ENCODE data around the gene PKP1. TPM values are rescaled to one million over a fixed set of nuclear protein-coding genes. Genes with fewer than 3 reads are reported as not detected.

PKP1 gene
- total RNA-seq, 4 donors from 2014 or later: 0.18 to 0.62 TPM; not detected in 2

DNA sequence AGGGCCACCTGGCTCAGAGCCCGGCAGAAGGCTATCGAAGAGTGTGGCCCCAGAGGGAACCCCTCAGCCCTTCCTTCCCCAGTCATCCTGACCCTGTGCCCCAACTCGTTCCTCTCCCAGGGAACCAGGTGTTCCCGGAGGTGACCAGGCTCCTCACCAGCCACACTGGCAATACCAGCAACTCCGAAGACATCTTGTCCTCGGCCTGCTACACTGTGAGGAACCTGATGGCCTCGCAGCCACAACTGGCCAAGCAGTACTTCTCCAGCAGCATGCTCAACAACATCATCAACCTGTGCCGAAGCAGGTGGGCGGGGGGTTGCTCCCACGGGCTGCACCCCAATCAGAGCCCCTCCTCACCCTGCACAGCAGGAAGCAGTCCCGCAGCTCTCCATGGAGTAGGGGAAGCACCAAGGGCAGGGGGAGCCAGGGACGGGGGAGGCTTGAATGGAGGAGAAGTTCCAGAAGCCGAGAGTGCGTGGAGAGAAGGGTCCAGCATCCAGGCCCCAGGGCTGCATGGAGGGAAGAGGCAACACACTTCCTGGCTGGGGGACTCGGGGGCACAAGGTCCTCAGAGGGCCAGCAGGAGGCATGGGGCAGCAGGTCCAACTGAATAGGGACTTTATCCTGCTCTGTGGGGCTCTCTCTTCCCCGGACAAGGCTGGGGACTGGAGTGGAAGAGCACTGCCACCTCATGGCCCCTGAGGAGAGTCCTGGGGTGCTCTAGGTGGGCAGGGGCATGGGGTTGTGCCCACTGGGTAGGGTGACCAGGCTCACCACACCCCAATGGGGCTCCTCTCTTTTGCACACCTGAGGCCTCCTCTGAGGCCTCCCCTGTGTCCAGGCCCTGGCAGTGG is 41.7 kb downstream of the PKP1 start:
- H3K36me3 ChIP-seq: no peaks in the 10 kb centered on the region
- intact Hi-C loops (cut with DNase I; ENCODE audit: low total_unique reads): no loop called here
- no peak for TF ChIP-seq POLR2A (IDR thresholded peaks at IDR 0.05)
- no peak for DNase-seq
- H3K9me3 ChIP-seq: no peaks in the 10 kb centered on the region
- no peak overlapping the region for H3K27ac ChIP-seq
- no peak overlapping the region for H3K4me3 ChIP-seq
- no peaks in the 10 kb centered on the region for H3K27me3 ChIP-seq
- H3K4me1 ChIP-seq: no peaks in the 10 kb centered on the region

DNA sequence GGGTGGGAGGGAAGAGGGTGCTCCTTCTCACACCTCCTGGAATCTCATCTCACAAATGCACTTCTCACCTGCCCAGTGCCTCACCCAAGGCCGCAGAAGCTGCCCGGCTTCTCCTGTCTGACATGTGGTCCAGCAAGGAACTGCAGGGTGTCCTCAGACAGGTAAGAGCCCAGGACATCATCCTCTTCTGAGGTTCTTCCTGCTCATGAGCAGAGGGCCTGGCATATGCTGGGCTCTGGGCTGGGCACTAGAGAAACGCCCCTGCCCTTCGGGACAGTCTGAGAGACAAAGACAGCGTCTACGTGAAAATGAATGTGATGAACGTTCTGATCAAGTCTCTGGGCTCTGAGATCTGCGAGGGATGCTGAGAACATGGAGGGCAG is 42.4 kb downstream of the PKP1 start:
- no peak overlapping the region for H3K27ac ChIP-seq
- H3K4me3 ChIP-seq: no peak overlapping the region
- no peaks in the 10 kb centered on the region for H3K9me3 ChIP-seq
- TF ChIP-seq CTCF (IDR thresholded peaks at IDR 0.05) (no peak), POLR2A (IDR thresholded peaks at IDR 0.05) (no peak)
- H3K27me3 ChIP-seq: no peaks in the 10 kb centered on the region
- no peaks in the 10 kb centered on the region for H3K36me3 ChIP-seq
- H3K4me1 ChIP-seq: no peaks in the 10 kb centered on the region
- DNase-seq: no peak
- intact Hi-C loops (cut with DNase I; ENCODE audit: low total_unique reads): no loop called here

DNA sequence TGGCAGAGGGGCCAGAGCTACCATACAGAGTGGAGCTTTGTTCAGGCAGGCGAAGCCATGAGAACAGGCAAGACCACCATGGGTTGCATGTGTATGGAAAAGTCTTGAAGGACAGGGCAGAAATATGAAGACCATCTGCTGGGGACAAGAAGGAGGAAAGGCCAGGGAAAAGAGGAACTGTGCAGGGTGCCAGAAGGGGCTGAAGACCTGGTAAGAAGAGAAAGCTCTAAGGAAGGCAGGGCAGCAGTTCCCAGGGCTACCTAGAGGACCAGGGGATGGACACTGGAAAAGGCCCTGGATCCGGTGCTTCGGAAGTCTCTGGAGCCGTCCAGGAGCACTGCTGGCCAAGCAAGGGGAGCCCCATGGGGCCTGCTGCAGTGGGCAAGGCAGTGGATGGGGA is 43.4 kb downstream of the PKP1 start:
- no peaks in the 10 kb centered on the region for H3K36me3 ChIP-seq
- no peaks in the 10 kb centered on the region for H3K4me1 ChIP-seq
- no peak for DNase-seq
- no peak overlapping the region for H3K27ac ChIP-seq
- no peak overlapping the region for H3K4me3 ChIP-seq
- no peaks in the 10 kb centered on the region for H3K9me3 ChIP-seq
- intact Hi-C loops (cut with DNase I; ENCODE audit: low total_unique reads): no loop called here
- TF ChIP-seq CTCF (IDR thresholded peaks at IDR 0.05) (no peak), POLR2A (IDR thresholded peaks at IDR 0.05) (no peak)
- H3K27me3 ChIP-seq: no peaks in the 10 kb centered on the region

GRCh38 chr1:201327687-201328240 is 44.5 kb downstream of the PKP1 start:
- TF ChIP-seq CTCF (IDR thresholded peaks at IDR 0.05): no peak
- no peak for TF ChIP-seq POLR2A (IDR thresholded peaks at IDR 0.05)
- H3K4me1 ChIP-seq: no peaks in the 10 kb centered on the region
- no peaks in the 10 kb centered on the region for H3K27me3 ChIP-seq
- intact Hi-C loops (cut with DNase I; ENCODE audit: low total_unique reads): no loop called here
- DNase-seq: no peak
- H3K27ac ChIP-seq: no peak overlapping the region
- H3K36me3 ChIP-seq: no peaks in the 10 kb centered on the region
- H3K4me3 ChIP-seq: no peak overlapping the region
- H3K9me3 ChIP-seq: no peaks in the 10 kb centered on the region

DNA sequence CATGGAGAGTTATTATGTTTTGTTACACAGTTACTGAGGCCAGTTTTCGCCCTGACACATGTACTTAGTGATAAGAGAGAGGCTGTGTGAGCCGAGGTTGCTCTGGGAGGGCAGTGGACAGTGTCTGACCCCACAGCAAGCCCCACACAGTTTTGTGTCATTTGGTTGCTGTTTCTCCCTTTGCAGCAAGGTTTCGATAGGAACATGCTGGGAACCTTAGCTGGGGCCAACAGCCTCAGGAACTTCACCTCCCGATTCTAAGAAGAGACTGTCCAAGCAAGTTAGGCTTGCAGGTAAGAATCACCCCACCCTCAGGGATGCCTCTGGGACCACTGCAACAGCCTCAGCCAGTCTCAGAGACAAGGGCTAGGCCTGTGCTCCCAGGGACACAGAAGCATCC is 45.3 kb downstream of the PKP1 start:
- H3K36me3 ChIP-seq: no peaks in the 10 kb centered on the region
- TF ChIP-seq CTCF (IDR thresholded peaks at IDR 0.05): no peak
- TF ChIP-seq POLR2A (IDR thresholded peaks at IDR 0.05): no peak
- DNase-seq: no peak
- H3K4me1 ChIP-seq: no peaks in the 10 kb centered on the region
- H3K4me3 ChIP-seq: no peak overlapping the region
- intact Hi-C loops (cut with DNase I; ENCODE audit: low total_unique reads): no loop called here
- no peaks in the 10 kb centered on the region for H3K27me3 ChIP-seq
- no peaks in the 10 kb centered on the region for H3K9me3 ChIP-seq
- no peak overlapping the region for H3K27ac ChIP-seq
